SK-N-DZ (cell line): ENCODE measurements around the gene SPOCK3.
A peak's percentile ranks its signal among the peaks of the same experiment; 100 is the strongest.

Experiments used
- DNase-seq: peaks from one replicate; pipeline ENCODE4 v3.0.0-alpha.2; 2015; ENCODE audit warnings: low spot score

The SPOCK3 gene

DNA sequence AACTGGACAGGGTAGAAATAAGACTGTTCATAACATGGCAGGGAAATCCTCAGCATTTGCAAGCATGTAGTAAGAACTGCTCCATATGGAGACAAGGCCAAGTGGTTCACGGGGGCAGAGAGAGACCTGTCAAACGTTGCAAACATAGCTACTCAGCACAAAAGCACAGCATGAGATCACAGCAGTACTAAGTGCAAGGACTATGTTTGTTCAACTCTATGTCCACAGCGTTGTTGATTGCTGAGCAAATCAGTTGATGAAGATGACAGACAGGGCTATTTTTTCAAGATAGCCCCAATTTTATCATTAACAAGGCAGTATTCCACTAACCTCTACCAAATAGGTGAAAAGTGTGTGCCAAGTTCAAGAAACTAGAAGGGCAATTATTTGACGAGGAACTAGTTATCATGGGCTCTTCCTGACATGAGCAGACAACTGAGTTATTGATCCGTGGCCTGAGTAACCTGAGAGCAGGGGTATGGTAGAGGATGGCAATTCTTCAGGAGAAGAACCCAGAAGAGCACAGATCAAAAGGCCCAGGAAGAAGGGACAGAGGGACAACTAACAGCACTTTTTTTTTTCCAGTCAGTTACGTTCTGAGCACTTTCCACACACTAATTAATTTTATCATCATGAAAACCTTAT is 57.4 kb downstream of the SPOCK3 start:
- DNase-seq, result no peak

DNA sequence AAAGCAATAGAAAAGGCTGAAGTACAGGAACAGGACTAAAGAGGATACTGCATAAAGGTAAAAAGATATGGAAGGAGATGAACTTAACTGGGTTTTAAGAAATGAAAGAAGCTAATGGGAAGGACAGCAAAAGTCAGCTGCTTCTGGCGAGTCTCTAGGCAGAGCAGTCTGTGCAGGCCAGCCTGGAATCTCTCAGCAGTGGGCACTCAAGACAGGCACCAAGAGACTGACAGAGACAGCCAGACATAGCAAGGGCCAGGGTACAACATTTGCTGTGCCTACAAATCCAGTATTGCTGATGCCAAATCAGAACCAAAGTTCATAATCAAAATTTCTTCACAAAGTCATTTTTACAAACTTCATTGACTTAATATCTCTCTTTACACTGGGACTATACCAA is 62.4 kb downstream of the SPOCK3 start:
- DNase-seq, result no peak

DNA sequence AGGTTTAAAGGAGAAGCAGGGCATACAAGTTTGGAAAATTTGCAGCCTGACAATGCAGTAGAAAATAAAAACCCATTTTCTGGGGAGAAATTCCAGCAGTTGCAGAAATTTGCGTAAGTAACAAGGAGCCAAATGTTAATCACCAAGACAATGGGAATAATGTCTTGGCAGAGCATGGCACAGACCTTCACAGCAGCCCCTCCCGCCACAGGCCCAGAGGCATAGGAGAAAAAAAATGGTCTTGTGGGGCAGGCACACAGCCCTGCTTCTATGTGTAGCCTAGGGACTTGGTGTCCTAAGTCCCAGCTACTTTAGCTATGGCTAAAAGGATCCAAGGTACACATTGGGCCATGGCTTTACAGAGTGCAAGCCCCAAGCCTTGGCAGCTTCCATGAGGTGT is 65.7 kb downstream of the SPOCK3 start:
- DNase-seq, result no peak

DNA sequence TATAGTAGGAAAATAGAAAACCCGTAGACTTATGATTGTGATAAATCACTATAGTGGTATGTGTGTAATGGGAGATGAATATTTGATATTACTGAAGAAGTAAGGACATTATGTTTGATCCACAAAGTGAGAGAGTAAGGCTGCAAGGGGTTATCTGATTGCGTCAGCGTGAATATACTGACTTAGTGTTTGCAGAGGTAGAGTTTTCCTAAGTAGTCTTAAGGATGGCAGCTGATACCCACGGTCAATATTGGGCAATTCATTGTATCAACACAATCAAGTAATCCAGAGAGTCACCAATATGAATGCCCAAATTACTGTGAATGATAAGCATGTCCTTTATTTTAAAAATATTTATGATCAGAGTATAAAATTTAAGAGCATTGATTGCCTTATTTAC is 83.7 kb downstream of the SPOCK3 start:
- no peak for DNase-seq

DNA sequence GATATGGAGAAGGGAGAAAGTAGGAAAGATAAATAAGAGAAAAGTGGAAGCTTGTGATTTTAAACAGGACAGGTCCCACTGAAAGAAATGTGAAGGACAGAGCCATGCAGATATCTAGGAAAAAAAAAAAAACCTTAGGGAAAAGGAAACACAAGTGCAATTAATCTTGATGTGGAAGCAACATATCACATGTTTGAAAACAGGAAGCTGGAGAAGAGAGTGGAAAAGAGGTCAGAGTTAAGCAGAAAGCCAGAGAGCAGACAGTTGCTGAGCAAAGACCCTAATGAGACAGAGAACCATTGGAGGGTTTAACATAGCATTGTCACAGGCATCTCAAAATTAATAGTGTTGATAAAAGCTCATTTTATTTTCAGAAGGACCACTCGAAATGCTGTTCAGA is 89.7 kb downstream of the SPOCK3 start:
- DNase-seq, result no peak

DNA sequence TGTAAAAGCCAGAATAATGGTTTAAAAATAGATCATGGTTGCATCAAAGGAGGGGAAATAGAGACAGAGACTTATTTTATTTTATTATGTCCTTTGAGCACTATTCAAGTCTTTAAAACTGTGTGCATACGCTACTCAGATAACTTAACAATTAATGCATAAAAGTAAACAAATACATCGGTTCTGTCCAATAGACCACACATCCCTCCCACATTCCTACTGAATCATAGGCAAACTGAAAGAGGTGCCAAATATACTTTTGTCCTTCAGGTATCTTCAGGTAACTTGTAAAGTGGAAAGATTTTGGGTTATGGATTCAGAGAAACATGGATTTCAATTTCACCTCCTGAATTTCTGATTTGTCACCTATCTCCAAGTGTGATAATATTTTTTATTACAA is 91.3 kb downstream of the SPOCK3 start:
- DNase-seq, result no peak

DNA sequence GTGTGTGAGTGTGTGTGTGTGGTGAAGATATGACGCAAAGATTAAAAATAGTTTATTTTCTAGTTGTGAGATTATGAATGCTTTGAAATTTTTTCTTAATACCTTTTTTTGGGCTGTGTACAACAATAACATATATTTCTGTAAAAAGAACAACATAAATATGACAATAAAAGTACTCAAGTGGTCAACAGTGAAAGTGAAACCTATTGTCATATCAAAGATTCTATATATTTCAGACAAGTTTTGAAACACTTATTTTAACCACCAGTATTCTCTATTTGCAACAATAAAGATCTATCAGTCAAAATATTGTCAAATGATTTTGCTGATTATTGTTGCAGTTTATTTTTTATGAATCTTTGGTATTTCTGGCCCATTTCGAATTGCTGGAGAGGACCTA is 98.0 kb downstream of the SPOCK3 start:
- no peak for DNase-seq

DNA sequence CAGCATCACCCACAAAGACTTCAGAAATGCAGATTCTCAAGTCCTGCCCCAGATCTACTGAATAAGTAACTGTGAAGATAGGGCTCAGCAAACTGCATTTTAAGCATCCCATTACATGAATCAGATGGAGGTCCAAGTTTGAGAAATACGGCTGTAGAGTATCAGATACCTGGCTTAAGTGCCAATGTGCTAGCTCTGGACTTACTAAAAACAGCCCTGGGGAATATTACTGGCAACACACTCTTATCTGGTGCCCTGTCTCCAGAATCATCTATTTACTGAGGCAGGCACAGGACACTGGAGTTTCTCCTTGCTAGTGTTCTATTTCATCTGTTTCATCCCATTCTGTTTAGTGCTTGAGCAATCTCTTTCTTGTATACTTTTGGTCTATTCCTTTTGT is 105.1 kb downstream of the SPOCK3 start:
- peak; percentile 24 for DNase-seq

DNA sequence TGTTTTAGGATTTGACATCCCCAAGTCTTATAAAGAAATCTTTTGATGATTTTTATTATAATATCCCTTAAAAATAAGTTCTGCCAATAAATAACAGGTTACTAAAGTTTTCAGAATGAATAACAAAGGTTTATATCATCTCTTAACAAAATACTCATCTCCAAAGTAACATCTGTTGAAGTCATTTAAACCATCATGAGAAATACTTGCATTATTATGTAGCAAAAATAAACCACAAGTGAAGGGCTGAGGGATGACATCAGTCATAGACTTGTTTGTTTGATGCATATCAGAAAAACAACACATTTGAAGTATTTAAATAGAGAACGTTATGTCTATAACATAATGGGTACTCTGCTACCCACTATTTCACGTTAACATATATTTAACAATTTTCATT is 114.9 kb downstream of the SPOCK3 start:
- DNase-seq, result no peak

DNA sequence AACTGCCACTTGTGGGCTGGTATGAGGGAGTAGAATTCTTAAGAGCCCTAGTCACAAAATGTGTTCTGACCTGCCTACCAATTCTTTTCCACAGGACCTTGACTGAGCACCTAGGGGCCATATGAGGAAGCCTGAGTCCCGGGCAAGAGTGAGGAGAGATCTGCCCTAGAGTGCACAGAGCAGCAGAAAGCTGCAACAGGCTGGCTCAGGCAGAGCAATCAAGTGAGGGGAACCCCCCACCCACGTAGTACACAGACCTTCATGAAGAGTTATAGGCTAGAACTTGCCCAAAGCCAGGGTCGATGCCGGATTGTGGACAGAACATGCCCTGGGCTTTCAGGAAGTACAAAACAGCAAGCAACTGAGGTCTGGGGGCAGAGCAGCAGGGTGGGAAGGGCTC is 117.0 kb downstream of the SPOCK3 start:
- DNase-seq, result no peak

DNA sequence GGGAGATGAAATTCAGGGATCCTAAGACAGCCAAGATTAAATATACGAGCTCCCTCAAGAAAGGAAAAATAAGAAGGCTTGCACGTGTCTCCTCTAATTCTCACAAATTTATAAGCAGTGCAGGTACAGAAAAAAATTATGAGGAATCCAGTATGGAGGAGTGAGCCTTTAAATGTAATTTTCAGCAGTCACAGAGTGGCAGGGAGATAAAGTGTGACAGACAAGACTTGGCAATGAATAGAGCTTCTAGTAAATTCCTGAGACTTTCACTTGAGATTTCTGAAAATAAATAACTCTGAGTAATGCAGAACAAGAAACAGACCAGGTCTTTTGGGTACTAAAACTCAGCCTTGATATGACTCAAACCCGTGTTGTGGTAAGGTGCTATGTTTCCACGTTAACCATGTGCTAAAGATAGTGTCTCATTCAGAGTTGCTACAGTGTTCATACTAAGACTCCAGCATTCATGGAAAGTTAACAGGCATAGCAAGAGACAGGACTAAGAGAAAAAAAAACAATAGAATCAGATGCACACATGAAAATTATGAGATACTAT is 119.8 kb downstream of the SPOCK3 start:
- no peak for DNase-seq

DNA sequence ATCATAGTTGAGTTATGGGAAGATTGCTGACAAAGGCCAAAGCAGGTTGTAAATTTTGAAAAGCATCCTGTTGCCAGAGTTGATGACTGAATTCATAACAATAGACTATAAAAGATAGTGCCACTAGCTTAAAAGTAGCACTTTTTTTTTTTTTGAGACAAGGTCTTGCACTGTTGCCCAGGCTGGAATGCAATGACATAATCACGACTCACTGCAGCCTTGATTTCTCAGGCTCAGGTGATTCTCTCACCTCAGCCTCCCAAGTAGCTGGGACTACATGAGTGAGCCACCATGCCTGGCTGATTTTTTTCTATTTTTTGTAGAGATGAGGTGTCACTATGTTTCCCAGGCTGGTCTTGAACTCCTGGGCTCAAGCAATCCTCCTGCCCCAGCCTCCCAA is 122.7 kb downstream of the SPOCK3 start:
- no peak for DNase-seq

DNA sequence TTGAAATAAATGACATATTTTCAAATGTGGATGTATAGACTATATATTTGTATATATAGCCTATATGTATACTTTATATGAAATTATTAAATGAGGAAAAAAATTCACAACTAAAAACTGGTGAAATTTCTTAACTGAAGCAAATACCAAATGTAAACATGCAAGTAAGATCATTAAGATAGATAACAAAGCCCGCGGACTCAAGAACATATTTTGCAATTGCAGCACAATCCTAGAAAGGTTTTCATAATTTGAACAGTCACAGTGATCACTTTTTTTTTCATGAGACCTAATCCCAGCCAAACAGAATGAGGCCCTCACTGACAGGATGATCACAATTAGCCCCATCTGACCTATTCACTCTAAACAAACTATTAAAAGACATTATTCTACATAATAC is 123.2 kb downstream of the SPOCK3 start:
- no peak for DNase-seq

DNA sequence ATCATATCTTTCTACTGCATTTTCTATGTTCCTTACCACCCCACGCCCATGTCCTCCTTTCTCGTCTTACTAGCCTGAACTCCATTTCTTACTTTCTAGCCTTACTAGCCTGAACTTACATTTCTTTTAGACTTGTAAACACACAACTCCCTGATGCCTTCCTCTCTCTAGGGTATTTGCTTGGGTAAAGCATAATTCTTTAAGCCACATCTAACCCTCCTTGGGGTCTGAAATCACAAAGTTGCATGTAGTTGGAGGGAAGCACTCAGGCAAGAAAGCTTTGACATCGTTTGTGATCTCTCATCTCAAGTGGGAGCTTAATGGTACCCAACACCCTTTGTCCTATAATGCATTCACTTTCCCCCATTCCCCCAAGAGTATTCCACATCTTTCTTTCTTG is 124.4 kb downstream of the SPOCK3 start:
- DNase-seq, result no peak

DNA sequence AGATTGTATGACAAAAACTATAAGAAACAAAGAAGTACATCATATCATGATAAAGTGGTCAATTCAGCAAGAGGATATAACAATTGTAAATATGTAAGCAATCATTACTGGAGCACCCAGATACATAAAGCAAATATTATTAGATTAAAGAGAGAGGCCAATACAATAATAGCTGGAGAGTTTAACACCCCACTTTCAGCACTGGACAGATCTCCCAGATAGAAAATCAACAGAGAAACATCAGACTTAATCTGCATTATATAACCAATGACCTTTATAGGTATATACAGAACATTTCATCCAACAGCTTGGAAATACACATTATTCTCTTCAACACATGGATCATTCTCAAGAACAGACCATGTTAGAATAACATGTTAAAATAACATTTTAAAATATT is 128.4 kb downstream of the SPOCK3 start:
- DNase-seq, result no peak

DNA sequence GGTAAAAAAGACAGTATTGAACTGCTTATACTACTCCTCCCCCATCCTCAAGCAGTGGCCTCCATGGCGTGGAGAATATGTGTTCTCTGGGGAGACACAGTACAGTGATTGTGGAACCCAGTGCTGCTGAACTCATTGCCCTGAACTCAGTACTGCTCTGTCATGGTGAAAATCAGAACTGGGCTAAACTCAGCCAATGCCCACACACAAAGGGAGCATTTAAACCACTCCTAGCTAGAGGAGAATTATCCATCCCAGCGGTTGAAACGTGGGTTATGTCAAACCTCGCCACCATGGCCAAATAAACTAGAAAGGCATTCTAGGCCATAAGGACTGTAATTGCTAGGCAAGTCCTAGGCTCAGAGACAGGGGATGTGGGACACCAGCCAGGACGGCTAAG is 131.8 kb downstream of the SPOCK3 start:
- no peak for DNase-seq

DNA sequence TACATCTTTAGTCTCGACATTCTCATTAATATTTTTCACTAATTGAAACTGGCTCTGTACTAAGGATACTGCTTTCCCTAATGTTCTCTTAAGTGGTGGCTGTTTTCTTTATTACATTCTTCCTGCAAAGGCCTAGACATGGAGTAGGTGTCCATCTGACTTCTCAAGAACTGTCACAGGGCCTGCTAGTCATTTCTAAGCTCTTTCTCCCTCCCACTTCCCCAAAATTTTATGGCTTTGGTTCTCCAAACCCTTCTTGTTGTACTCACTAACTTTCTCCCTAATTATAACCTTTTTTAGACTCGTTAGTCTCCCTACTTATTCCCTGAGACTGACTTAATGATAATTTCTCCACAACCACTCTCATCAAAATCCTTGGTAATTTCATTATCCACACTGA is 133.3 kb downstream of the SPOCK3 start:
- DNase-seq, result no peak

DNA sequence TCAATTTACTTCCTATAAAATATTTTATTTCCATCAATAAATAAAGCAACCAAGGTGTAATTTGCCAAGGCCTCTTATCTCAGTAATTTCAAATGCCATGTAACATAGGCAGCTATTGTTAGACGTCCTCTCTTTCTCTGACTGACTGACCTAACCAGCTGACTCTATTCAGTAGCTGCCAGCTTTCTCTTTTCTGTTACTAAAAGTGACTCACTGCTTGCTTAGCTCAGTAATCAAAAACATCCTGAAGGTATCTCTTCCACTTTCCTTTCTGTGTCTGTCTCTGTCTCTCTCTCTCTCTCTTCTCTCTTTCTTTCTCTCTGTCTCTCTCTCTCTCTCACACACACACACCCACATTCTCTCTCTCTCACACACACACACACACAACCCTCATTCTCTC is 134.2 kb downstream of the SPOCK3 start:
- no peak for DNase-seq

DNA sequence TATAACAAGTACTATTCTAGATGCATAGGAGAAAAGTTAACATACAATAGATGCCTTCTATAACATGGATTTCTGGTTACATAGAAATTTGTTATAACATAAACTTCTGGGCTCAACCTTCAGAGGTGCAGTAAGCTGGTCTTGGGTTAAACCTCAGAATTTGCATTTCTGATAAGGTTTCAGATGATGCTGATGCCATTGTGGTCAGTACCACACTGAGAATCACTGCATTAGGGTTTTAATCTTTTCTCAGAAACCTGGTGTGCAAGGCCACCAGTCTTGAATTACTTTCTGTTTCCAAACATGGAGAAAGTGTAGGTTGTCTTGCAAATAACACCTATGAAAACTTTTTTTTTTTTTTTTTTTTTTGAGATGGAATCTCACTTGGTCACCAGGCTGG is 146.2 kb downstream of the SPOCK3 start:
- DNase-seq, result no peak

DNA sequence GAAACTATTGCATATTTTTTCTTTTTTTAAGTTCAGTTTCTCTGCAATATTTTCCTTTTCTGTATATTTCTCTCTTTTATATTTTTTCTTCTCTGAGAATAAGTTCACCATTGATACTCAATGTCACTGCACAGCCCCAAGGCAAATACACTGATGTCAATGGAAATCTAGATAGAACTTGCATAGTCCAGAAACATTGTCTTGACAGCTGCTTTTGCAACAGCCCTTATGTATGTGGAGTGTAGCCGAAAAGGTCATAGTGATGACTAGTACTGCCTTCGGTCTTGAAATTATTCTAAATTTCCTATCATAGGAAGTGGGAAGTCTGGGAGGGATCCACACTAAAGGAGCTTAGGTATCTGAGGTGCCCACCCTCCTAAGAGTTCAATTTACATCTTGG is 150.0 kb downstream of the SPOCK3 start:
- no peak for DNase-seq

DNA sequence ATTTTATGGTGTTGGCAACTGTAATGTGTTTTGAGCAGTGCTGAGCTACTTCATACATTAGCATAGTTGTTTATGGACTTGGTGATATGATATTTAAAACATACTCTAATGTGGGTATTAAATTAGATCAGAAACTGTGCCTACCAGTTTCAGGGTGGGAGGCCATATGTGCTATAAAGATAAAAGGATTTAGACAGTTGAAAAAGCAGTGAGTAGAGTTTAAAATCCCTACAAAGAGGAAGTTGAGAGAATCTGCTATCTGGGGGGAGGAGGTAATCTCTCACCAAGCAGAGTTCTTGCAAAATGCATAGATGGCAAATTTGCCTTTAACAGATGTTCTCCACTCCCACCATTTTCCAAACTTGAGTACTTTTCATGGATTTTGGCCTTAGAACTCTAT is 154.5 kb downstream of the SPOCK3 start:
- DNase-seq, result no peak

DNA sequence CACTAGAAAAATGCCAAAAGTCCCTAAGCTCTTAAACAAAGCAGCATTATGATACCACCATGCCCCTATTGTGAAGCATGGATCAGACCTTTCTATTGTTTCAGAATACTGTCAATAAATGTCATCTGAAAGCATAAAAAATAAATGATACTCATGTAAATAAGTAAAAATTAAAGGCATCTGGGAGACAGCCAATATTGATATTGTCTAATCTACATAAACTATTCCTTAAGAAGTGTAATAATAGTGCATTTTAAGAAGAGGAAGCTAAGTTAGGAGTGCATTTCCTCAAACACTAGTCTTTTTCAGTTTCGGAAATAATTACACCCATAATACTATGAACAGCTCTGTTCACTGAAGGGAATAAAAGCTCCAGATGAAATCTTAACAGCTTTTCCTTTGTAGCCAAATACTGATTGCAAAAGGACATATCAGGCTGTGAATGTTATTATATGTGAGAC is 181.6 kb downstream of the SPOCK3 start:
- DNase-seq, result no peak

DNA sequence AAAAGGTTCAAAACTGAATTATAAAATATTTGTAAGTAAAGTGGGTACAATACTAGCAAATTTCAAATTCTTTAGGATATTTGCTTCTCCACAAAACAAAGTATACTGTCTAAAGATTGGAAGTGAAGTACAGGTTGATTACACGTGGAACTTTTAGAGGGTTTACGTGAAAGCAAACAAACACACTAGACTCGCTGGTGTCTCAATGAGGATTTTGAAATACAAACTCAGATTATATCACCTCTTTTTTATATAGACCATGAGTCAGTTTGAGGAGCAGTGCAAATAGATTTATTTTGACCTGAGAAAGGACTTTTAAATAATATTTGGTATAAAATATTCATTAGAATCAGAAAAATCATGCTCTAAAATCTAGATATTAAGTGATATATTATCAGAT is 185.0 kb downstream of the SPOCK3 start:
- DNase-seq, result no peak

DNA sequence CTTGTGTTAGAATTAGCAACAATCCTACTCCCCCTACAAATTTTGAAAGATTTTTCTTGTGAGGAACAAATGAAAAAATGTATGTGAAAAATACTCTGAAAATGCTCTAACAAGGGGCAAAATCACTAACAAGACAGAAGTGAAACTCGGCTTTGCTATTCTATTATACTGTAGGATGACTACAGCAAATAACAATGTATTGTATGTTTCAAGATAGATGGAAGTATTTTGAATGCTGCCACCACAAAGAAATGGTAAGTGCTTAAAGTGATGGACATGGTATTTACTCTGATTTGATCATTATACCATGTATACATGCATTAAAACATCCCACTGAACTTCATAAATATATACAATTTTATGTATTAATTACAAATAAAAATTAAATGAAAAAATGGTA is 192.8 kb downstream of the SPOCK3 start:
- DNase-seq, result no peak
